PFSK-1 (cell line): ENCODE results near the gene STH.

Experiments used
- FOXP2 ChIP-seq: optimal IDR thresholded peaks from 2 replicates; pipeline ENCODE3; 2011; ENCODE audit warnings: borderline replicate concordance, control low read depth, inconsistent platforms; ENCODE audit not compliant: insufficient read depth; ENCODE audit errors: extremely low read length, extremely low read depth
- POLR2AphosphoS5 ChIP-seq: IDR thresholded peaks from 2 replicates; pipeline ENCODE4 v1.6.1; 2012; ENCODE audit warnings: low read depth, mild to moderate bottlenecking, control low read depth, low read length, moderate library complexity
- REST ChIP-seq, 2 experiments: IDR thresholded peaks; 2 replicates each; pipeline versions ENCODE4 v1.6.1 to v1.8.0; 2011 to 2012; ENCODE audit warnings: low read depth in 2 of 2, low read length in 2 of 2, control low read depth in 1 of 2, inconsistent platforms in 1 of 2, mild to moderate bottlenecking in 1 of 2, moderate library complexity in 1 of 2; ENCODE audit not compliant: insufficient read depth in 1 of 2
- SIN3A ChIP-seq: IDR thresholded peaks from 2 replicates; pipeline ENCODE4 v1.6.1; 2012; ENCODE audit warnings: mild to moderate bottlenecking, low read length, moderate library complexity, borderline replicate concordance; ENCODE audit not compliant: insufficient read depth
- TAF1 ChIP-seq: IDR thresholded peaks from 2 replicates; pipeline ENCODE4 v1.6.1; 2012; ENCODE audit warnings: low read length, control low read depth, borderline replicate concordance; ENCODE audit not compliant: insufficient read depth

Gene STH

GRCh38 chr17:45968732-45969131 lies 30.3 kb upstream of the STH start:
- TF ChIP-seq FOXP2 (no peak), REST (IDR thresholded peaks at IDR 0.05; ENCODE audit: insufficient read depth in 1 of 2, low read depth in 2 of 2, low read length in 2 of 2) (no peak)

DNA sequence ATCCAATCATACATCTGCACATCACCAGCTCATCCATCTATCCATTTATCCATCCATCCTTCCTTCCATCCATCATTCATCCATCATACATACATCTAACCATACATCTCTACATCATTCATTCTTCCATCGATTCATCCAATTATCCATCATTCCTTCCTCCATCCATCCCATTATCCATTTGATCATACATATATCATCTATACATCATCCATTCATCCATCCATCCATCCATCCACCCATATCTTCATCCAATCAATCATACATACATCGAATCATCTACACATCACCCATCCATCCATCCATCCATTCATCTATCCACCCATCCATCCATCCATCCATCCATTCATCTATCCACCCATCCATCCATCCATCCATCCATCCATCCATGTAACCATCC lies 29.3 kb upstream of the STH start:
- TF ChIP-seq REST (IDR thresholded peaks at IDR 0.05; ENCODE audit: insufficient read depth in 1 of 2, low read depth in 2 of 2, low read length in 2 of 2) (no peak), SIN3A (no peak), POLR2AphosphoS5 (no peak), TAF1 (no peak)

- TF ChIP-seq POLR2AphosphoS5 (no peak), REST (IDR thresholded peaks at IDR 0.05; ENCODE audit: insufficient read depth in 1 of 2, low read depth in 2 of 2, low read length in 2 of 2) (no peak), TAF1 (no peak), FOXP2 (no peak), SIN3A (no peak)
Measured at GRCh38 chr17:45970659-45971058, 28.4 kb upstream of the STH start.

DNA sequence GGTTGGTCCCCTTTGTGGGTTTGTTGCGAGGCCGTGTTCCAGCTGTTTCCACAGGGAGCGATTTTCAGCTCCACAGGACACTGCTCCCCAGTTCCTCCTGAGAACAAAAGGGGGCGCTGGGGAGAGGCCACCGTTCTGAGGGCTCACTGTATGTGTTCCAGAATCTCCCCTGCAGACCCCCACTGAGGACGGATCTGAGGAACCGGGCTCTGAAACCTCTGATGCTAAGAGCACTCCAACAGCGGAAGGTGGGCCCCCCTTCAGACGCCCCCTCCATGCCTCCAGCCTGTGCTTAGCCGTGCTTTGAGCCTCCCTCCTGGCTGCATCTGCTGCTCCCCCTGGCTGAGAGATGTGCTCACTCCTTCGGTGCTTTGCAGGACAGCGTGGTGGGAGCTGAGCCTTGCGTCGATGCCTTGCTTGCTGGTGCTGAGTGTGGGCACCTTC lies 27.3 kb upstream of the STH start:
- TF ChIP-seq TAF1 (no peak), FOXP2 (no peak), REST (IDR thresholded peaks at IDR 0.05; ENCODE audit: insufficient read depth in 1 of 2, low read depth in 2 of 2, low read length in 2 of 2) (no peak), POLR2AphosphoS5 (no peak), SIN3A (no peak)

GRCh38 chr17:45972531-45972930 lies 26.5 kb upstream of the STH start:
- TF ChIP-seq REST (IDR thresholded peaks at IDR 0.05; ENCODE audit: insufficient read depth in 1 of 2, low read depth in 2 of 2, low read length in 2 of 2) (no peak), SIN3A (no peak), TAF1 (no peak), POLR2AphosphoS5 (no peak), FOXP2 (no peak)
